ENCODE results near the gene CLIP2. TPM values are rescaled to one million over a fixed set of nuclear protein-coding genes. Genes with fewer than 3 reads are reported as not detected.
"Not testable (repeated sequence)": the region's sequence is repeated elsewhere in the genome, so short reads cannot be mapped to it uniquely, and the experiment has no call there.

CLIP2 gene
- total RNA-seq, 1 donor from 2014 or later = 110 TPM

DNA sequence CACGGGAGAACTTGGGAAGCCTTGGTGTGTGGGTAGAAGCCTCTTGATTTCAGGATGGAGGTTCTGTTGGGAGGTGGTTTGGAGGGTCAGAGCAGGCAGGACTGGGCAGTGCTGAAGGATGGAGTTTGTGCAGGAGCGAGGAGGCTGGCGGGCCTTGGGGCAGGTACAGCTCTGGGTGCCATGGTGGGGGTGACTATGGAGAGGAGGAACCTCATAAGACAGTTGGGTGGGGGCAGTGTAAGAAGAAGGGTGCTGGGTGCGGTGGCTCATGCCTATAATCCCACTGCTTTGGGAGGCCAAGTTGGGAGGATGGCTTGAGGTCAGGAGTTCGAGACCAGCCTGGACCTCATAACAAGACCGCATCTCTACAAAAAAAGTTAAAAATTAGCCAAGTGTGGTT lies 109.8 kb downstream of the CLIP2 start:
- H3K27ac Mint-ChIP-seq (ENCODE audit: unreplicated experiment) = peak overlapping the region; percentile 61
- no peaks in the 10 kb centered on the region for H3K9me3 Mint-ChIP-seq (ENCODE audit: unreplicated experiment)
- peaks cover 9% of the 10 kb centered on the region for H3K4me1 Mint-ChIP-seq (ENCODE audit: unreplicated experiment)
- DNase-seq (ENCODE audit: low spot score) = no peak
- peaks cover 6% of the 10 kb centered on the region for H3K27me3 Mint-ChIP-seq (ENCODE audit: unreplicated experiment)
- peak overlapping the region; percentile 42 for H3K4me3 Mint-ChIP-seq (ENCODE audit: unreplicated experiment)
- TF ChIP-seq, protein P1, sequence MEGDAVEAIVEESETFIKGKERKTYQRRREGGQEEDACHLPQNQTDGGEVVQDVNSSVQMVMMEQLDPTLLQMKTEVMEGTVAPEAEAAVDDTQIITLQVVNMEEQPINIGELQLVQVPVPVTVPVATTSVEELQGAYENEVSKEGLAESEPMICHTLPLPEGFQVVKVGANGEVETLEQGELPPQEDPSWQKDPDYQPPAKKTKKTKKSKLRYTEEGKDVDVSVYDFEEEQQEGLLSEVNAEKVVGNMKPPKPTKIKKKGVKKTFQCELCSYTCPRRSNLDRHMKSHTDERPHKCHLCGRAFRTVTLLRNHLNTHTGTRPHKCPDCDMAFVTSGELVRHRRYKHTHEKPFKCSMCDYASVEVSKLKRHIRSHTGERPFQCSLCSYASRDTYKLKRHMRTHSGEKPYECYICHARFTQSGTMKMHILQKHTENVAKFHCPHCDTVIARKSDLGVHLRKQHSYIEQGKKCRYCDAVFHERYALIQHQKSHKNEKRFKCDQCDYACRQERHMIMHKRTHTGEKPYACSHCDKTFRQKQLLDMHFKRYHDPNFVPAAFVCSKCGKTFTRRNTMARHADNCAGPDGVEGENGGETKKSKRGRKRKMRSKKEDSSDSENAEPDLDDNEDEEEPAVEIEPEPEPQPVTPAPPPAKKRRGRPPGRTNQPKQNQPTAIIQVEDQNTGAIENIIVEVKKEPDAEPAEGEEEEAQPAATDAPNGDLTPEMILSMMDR (IDR thresholded peaks at IDR 0.05; ENCODE audit: unreplicated experiment) = no peak
- peaks cover 41% of the 10 kb centered on the region for H3K36me3 Mint-ChIP-seq (ENCODE audit: low read depth, unreplicated experiment)

DNA sequence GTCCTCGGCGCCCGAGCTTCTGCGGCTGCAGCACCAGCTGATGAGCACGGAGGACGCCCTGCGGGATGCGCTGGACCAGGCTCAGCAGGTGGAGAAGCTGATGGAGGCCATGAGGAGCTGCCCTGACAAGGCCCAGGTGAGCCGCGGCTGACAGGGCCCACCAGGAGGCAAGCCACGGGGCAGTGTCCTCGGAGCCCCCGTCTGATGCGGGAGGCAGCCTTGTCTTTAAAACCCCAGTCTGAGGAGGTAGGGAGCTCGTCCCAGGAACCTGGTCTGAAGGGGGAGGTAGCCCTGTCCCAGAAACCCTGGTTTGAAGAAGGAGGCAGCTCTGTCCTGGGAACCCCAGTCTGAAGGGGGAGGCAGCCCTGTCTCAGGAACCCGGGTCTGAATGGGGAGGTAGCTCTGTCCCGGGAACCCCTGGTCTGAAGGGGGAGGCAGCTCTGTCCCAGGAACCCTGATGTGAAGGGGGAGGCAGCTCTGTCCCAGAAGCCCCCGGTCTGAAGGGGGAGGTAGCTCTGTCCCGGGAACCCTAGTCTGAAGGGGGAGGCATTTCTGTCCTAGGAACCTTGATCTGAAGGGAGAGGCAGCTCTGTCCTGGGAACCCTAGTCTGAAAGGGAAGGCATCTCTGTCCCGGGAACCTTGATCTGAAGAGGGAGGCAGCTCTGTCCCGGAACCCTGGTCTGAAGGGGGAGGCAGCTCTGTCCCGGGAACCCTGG lies 111.4 kb downstream of the CLIP2 start:
- Mint-ChIP-seq H3K27ac (ENCODE audit: unreplicated experiment) (no peak overlapping the region), H3K4me1 (ENCODE audit: unreplicated experiment) (peaks cover 2% of the 10 kb centered on the region)

GRCh38 chr7:74401137-74401859 lies 112.1 kb downstream of the CLIP2 start:
- Mint-ChIP-seq H3K9me3 (ENCODE audit: unreplicated experiment) (no peaks in the 10 kb centered on the region), H3K4me3 (ENCODE audit: unreplicated experiment) (peak overlapping the region; percentile 56), H3K4me1 (ENCODE audit: unreplicated experiment) (no peaks in the 10 kb centered on the region), H3K27ac (ENCODE audit: unreplicated experiment) (no peak overlapping the region), H3K36me3 (ENCODE audit: low read depth, unreplicated experiment) (peaks cover 27% of the 10 kb centered on the region), H3K27me3 (ENCODE audit: unreplicated experiment) (peaks cover 3% of the 10 kb centered on the region)
- TF ChIP-seq, protein P1 (IDR thresholded peaks at IDR 0.05; ENCODE audit: unreplicated experiment) = peak; percentile 95
- DNase-seq (ENCODE audit: low spot score) = peak; percentile 78

More for the DNA sequence above, 111.4 kb downstream of the CLIP2 start:
- Mint-ChIP-seq H3K36me3 (ENCODE audit: low read depth, unreplicated experiment) (peaks cover 34% of the 10 kb centered on the region), H3K27me3 (ENCODE audit: unreplicated experiment) (peaks cover 2% of the 10 kb centered on the region), H3K9me3 (ENCODE audit: unreplicated experiment) (no peaks in the 10 kb centered on the region), H3K4me3 (ENCODE audit: unreplicated experiment) (no peak overlapping the region)
- no peak for DNase-seq (ENCODE audit: low spot score)
- TF ChIP-seq, protein P1 (IDR thresholded peaks at IDR 0.05; ENCODE audit: unreplicated experiment) = no peak

DNA sequence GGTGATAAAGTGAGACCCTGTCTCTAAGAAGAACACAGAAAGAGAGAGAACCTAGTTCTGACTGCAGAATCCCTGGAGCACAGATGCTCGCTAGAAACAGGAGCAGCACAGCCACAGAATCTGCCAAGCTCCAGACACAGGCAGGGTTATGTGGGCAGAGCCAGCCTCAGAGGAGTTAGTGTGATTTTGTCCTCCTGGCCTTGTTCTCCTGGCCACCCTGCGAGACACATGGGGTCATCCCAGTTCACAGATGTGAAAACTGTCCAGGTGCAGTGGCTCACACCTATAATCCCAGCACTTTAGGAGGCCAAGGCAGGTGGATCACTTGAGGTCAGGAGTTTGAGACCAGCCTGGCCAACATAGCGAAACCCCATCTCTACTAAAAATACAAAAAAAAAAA lies 113.5 kb downstream of the CLIP2 start:
- not testable (repeated sequence) for H3K4me1 Mint-ChIP-seq (ENCODE audit: unreplicated experiment); H3K4me3 Mint-ChIP-seq (ENCODE audit: unreplicated experiment); H3K27ac Mint-ChIP-seq (ENCODE audit: unreplicated experiment); H3K9me3 Mint-ChIP-seq (ENCODE audit: unreplicated experiment); H3K27me3 Mint-ChIP-seq (ENCODE audit: unreplicated experiment); DNase-seq (ENCODE audit: low spot score)
- H3K36me3 Mint-ChIP-seq (ENCODE audit: low read depth, unreplicated experiment) = peaks cover 15% of the 10 kb centered on the region

- Mint-ChIP-seq H3K4me1 (ENCODE audit: unreplicated experiment) (no peaks in the 10 kb centered on the region), H3K9me3 (ENCODE audit: unreplicated experiment) (no peaks in the 10 kb centered on the region), H3K27ac (ENCODE audit: unreplicated experiment) (no peak overlapping the region), H3K27me3 (ENCODE audit: unreplicated experiment) (peaks cover 6% of the 10 kb centered on the region), H3K4me3 (ENCODE audit: unreplicated experiment) (no peak overlapping the region), H3K36me3 (ENCODE audit: low read depth, unreplicated experiment) (peaks cover 15% of the 10 kb centered on the region)
- TF ChIP-seq, protein P1 (IDR thresholded peaks at IDR 0.05; ENCODE audit: unreplicated experiment) = no peak
- DNase-seq (ENCODE audit: low spot score) = no peak
Observed at GRCh38 chr7:74403521-74404387, 114.5 kb downstream of the CLIP2 start.

Data from endothelial cell (in vitro differentiated cells).